ENCODE data around the gene STARD7.

DNA sequence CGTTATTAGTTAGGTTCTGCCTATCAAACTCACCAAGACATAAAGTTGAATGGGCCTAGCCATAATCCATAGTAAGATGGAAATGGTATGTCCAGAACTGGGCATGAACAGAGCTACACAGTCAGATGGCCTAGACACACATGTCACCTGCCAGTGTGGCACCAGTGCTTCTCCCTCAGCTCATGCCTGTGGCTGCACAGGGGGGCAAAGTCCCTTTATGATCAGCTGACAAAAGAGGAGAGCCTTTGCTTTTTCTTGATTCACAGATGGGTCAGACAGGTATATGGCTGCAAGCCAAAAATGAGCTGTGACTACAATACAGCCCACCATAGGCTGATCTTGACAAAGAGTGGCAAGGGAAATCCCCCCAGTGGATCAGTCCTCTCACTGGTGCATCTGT is 28.3 kb upstream of the STARD7 start:
- TF ChIP-seq ZNF70 (CRISPR knock-in tag; IDR thresholded peaks at IDR 0.05) = no peak
- TF ChIP-seq, protein P1, sequence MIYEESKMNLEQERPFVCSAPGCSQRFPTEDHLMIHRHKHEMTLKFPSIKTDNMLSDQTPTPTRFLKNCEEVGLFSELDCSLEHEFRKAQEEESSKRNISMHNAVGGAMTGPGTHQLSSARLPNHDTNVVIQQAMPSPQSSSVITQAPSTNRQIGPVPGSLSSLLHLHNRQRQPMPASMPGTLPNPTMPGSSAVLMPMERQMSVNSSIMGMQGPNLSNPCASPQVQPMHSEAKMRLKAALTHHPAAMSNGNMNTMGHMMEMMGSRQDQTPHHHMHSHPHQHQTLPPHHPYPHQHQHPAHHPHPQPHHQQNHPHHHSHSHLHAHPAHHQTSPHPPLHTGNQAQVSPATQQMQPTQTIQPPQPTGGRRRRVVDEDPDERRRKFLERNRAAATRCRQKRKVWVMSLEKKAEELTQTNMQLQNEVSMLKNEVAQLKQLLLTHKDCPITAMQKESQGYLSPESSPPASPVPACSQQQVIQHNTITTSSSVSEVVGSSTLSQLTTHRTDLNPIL (CRISPR knock-in tag; IDR thresholded peaks at IDR 0.05; ENCODE audit: low read depth) = no peak
- TF ChIP-seq BACH2 (CRISPR knock-in tag; IDR thresholded peaks at IDR 0.05; ENCODE audit: borderline replicate concordance) = no peak
- no peak for TF ChIP-seq OSR1 (CRISPR knock-in tag; IDR thresholded peaks at IDR 0.05)
- no peak for TF ChIP-seq CSDC2 (CRISPR knock-in tag; IDR thresholded peaks at IDR 0.05)
